Heart left ventricle (tissue), 13 donors: ENCODE data around the gene APOE.

Experiments used
- CTCF ChIP-seq, 12 donors: fragments of 200-600 bp; sonication (generic) in 4 of 12; IDR thresholded peaks; one replicate each; pipeline versions ENCODE4 v1.5.0 to v1.8.0; 2018 to 2022; ENCODE audit warnings: antibody characterized with exemption in 12 of 12, mild to moderate bottlenecking in 5 of 12
- POLR2A ChIP-seq, 2 donors: fragments of 450-650 bp; IDR thresholded peaks; one replicate each; pipeline ENCODE4 v1.6.1; 2017; ENCODE audit warnings: antibody characterized with exemption in 2 of 2, mild to moderate bottlenecking in 2 of 2, moderate library complexity in 2 of 2
- donor health status: ischemic (EF 13 %, LVEDD 7.1; RV severe dilation, severe dysfunction).
- donor health status: DM: no; HTN: yes; CAD: no.
- donor health status: DM: no; HTN: no; CAD: no.
- donor health status: ischemic (EF 25% LVEDD 6.9; RV normal size, moderate dysfunction).
- donor health status: ischemic (EF 25% LVEDD 5.7; RV mildly dilated, moderate dysfunction).
- donor health status: ischemic (EF 35%, LVEDD 5.7; RV mildly dilated, moderate dysfunction).
- donor health status: nonischemic (EF 11% LVEDD 7.7; RV severe dilation, severe dysfunction).
- donor health status: DM: yes; HTN: yes; CAD: no.
- donor health status: PGD.
- donor health status: ischemic (EF 29% LVEDD 5.4; RV normal size, mild dysfunction).
- donor health status: nonischemic (EF 23%, LVEDD 6.1; RV moderate dilation, normal function).

DNA sequence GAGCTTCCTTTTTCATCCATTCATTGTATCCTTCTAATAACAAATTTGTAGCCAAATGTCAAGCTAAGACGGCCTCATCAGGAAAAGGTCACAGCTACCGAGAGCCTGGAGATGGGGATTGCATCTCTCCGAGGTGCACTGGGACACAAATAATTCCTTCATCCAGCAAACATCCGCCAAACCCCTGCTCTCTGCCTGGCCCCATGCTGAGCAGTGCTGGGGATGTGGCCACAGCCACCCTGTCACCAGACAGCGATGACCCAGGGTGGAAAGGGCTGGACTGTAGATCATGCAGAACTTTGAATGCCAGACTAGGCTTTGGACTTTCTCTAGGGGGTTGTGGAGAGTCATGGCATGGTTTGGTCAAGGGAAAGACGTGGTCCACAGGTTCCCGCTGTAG lies 12.7 kb upstream of the APOE start:
- TF ChIP-seq CTCF (IDR thresholded peaks at IDR 0.05) = no peak
- TF ChIP-seq POLR2A (IDR thresholded peaks at IDR 0.05) = no peak
